GM21619 (cell line): ENCODE data around the gene NXPH4.

ENCODE experiments used
- ATAC-seq: cut with Tn5 transposase; IDR thresholded peaks from one replicate; pipeline ENCODE4 v1.9.1; 2021; ENCODE audit not compliant: unreplicated experiment

NXPH4 gene

GRCh38 chr12:57201631-57202030 is 15.0 kb upstream of the NXPH4 start:
- ATAC-seq: no peak

GRCh38 chr12:57202321-57202720 is 14.3 kb upstream of the NXPH4 start:
- no peak for ATAC-seq

- no peak for ATAC-seq
These were observed 13.4 kb upstream of the NXPH4 start for GRCh38 chr12:57203201-57203600.

DNA sequence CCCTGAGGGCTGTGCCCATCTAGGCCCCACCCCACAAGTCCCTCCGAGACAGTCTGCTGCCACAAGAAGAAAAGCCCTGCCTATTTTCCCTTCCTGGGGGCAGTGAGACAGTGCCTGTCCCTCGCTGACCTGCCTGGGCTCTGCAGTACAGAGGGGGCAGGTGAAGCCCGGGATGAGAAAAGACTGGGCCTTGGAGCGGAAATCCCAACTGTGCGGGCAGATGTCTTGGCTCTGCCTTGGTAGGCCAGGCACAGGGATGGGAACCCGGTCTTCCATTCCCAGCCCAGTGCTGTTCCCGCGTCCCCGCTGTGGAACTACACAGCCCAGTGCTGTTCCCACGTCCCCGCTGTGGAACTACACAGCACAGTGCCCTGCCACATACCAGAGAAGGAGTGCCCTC is 12.8 kb upstream of the NXPH4 start:
- ATAC-seq: no peak

DNA sequence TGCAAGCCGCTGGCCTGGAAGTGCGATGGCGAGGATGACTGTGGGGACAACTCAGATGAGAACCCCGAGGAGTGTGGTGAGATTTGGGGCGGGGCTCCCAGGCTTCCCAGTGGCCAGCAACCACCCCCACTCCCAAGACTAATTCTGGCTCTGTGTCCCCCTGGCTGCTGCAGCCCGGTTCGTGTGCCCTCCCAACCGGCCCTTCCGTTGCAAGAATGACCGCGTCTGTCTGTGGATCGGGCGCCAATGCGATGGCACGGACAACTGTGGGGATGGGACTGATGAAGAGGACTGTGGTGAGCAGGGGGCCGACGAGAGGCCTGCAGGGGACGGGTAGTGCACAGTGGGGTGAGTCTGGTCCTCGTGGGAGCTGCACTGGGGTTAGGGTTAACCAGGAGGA is 12.1 kb upstream of the NXPH4 start:
- ATAC-seq: no peak

DNA sequence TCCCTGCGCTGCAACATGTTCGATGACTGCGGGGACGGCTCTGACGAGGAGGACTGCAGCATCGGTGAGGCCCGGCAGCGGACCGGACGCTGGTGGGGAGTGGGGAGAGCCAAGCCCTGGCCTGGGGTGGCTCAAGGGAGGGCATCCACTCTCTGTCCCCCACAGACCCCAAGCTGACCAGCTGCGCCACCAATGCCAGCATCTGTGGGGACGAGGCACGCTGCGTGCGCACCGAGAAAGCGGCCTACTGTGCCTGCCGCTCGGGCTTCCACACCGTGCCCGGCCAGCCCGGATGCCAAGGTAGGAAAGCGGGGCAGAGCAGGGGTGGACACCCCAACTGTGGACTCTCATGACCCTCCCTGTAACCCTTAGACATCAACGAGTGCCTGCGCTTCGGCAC is 11.4 kb upstream of the NXPH4 start:
- no peak for ATAC-seq

DNA sequence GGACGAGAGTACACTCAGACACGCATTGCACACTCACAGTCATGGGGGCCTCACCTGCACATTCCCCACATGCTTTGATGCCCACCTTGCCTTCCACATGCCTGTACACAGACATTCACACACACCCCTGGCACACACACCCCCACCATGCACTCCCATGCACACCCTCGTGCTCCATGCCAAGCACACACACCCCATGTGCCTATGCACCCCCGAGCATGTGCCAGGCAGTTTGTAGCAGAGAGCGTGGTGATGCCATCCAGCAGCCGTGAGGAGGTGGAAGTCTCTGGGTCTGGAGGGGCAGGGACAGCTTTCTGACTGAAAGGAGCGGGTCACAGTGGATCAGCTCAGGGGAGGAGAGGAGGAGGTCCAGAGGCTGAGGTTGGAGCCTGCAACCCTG is 10.7 kb upstream of the NXPH4 start:
- ATAC-seq: no peak

- ATAC-seq: no peak
These were observed 8.6 kb upstream of the NXPH4 start for GRCh38 chr12:57207731-57208630.

DNA sequence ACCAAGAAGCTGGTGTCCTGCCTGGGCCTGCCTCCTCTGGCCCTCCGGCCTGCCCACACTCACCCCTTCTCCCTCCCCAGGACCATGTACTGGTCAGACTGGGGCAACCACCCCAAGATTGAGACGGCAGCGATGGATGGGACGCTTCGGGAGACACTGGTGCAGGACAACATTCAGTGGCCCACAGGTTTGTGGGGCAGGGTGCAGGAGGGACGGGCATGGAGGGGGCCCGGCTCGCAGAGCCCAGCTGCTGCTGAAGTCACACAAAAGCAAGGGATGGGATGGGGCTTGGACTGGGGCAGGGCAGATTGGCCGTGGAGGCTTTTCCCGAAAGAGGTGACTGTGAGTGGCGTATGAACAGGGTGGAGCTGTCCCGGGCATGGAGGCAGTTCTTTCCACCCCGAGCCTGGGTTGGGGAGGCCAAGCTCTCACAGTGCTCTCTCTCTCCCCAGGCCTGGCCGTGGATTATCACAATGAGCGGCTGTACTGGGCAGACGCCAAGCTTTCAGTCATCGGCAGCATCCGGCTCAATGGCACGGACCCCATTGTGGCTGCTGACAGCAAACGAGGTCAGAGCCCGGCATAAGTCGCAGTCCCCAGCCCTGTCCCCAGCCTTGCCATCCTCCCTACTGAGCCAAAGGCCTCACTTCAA is 7.8 kb upstream of the NXPH4 start:
- ATAC-seq: no peak

GRCh38 chr12:57209916-57210315 is 6.7 kb upstream of the NXPH4 start:
- ATAC-seq: no peak

DNA sequence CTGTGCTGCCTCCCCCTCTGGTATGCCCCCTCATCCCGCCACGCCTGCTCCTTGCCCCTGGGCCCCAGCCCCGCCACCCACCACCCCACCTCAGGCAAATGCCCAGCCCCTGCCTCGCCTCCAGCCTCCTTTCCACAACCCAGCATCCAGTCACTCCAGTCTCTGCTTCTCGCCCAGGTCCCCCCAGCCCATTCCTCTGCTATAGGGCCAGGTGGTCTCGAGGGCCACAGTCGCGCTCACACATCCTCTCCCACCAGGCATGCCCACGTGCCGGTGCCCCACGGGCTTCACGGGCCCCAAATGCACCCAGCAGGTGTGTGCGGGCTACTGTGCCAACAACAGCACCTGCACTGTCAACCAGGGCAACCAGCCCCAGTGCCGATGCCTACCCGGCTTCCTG is 6.1 kb upstream of the NXPH4 start:
- ATAC-seq: no peak

GRCh38 chr12:57210926-57211692 is 5.5 kb upstream of the NXPH4 start:
- ATAC-seq: no peak

DNA sequence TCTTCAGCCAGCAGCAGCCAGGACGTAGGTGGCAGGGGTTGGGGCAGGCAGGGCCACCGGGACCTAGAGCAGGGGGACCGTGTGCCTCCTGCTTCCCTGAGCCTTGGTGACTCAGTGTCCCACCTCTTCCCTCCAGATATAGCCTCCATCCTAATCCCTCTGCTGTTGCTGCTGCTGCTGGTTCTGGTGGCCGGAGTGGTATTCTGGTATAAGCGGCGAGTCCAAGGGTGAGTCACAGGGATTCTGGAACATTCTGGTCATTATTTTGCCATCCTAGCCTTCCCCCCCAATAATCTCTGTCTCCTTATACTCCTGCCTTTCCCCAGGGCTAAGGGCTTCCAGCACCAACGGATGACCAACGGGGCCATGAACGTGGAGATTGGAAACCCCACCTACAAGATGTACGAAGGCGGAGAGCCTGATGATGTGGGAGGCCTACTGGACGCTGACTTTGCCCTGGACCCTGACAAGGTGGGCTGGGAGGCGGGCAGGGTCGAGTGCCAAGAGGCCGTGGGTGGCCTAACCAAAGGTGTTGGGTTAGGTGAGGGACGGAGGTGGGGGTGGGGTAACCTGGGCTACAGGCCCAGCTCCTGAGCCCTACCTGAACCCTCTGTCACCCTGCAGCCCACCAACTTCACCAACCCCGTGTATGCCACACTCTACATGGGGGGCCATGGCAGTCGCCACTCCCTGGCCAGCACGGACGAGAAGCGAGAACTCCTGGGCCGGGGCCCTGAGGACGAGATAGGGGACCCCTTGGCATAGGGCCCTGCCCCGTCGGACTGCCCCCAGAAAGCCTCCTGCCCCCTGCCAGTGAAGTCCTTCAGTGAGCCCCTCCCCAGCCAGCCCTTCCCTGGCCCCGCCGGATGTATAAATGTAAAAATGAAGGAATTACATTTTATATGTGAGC is 4.5 kb upstream of the NXPH4 start:
- ATAC-seq: no peak

GRCh38 chr12:57212701-57213057 is 3.9 kb upstream of the NXPH4 start:
- no peak for ATAC-seq

DNA sequence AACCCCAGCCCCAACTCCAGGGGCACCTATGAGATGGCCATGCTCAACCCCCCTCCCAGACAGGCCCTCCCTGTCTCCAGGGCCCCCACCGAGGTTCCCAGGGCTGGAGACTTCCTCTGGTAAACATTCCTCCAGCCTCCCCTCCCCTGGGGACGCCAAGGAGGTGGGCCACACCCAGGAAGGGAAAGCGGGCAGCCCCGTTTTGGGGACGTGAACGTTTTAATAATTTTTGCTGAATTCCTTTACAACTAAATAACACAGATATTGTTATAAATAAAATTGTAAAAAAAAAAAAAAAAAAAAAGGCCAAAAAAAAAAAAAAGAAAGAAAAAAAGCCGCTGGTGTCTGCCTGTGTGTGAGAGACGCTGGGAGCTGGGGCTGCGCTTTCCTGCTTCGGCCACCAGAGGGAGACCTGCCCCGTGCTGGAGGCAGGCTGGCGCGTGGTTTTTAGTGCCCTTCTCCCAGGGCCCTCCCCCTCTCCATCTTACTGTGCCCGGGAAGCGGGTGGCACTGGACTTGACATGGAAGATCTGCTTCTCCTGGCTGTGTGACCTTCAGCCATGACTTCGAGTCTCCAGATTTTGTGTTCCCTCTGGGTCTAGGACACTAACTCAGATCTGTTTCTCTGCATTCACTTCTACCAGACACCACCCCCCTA is 3.4 kb upstream of the NXPH4 start:
- ATAC-seq: no peak

- ATAC-seq: no peak
These were observed 2.7 kb upstream of the NXPH4 start for GRCh38 chr12:57213763-57214397.

DNA sequence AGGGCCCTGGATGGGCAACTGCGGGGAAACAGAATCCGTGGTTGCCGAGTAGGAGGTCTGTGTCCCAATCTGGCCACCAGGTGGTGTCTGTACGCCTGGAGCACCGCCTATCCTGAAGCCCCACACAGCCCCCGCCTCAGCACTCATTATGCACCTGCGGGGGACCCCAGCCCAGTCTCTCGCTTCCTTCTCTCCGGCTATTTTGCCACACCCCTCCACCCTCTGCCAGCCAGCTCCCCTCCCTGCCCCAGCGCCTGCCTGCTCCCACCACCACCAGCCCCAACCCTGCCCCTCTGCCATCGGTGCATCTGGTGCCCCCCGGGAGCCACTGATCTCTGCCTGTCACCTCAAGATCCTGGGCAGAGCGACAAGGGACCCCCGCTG is 2.2 kb upstream of the NXPH4 start:
- peak; percentile 30 for ATAC-seq

DNA sequence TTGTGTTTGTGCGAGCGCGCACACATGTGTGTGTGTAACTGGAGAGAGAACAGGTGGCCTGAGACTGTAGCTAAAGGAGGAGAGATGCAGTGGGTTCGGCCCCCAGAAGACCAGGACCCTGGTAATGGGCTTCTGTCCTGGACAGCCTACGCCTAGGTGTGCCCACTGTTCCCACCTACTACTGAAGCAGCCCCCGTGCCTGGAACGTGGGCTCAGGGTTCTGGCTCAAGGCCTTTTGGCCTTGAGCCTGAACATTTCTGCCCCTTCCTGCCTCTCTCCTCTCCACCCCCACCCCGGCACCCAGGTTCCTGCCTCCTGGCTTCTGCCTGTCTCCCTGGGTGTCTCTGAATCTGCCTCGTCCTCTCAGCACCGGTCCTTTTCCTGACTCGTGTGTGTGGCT is 1.5 kb upstream of the NXPH4 start:
- no peak for ATAC-seq

GRCh38 chr12:57215668-57216013 is 953 bp upstream of the NXPH4 start:
- ATAC-seq: no peak
